Uterus (tissue), 4 donors: ENCODE measurements around the gene ZBTB44. TPM values are rescaled to one million over a fixed set of nuclear protein-coding genes. Genes with fewer than 3 reads are reported as not detected.
"Not testable (repeated sequence)": the region's sequence is repeated elsewhere in the genome, so short reads cannot be mapped to it uniquely, and the experiment has no call there.

Experiments
- DNase-seq, 2 donors: peaks; one replicate each; pipeline ENCODE4 v3.0.0-alpha.2; 2019 to 2020
- H3K27ac ChIP-seq, 2 donors: fragments of 200-600 bp; sonication (generic); 1 replicate in 1 of 2; 2 replicates in 1 of 2; pipeline ENCODE4 v1.5.1; 2016 to 2018
- H3K27me3 ChIP-seq, 2 donors: fragments of 200-600 bp; sonication (generic); one replicate each; pipeline ENCODE4 v1.5.1; 2018 to 2019; ENCODE audit warnings: control low read depth in 1 of 2
- H3K36me3 ChIP-seq, 2 donors: fragments of 200-600 bp; sonication (generic); one replicate each; pipeline ENCODE4 v1.5.1; 2019; ENCODE audit warnings: control low read depth in 1 of 2
- H3K4me1 ChIP-seq, 2 donors: fragments of 200-600 bp; sonication (generic); one replicate each; pipeline ENCODE4 v1.5.1; 2018 to 2019; ENCODE audit warnings: control low read depth in 1 of 2
- H3K4me3 ChIP-seq, 2 donors: fragments of 200-600 bp; sonication (generic); 1 replicate in 1 of 2; 2 replicates in 1 of 2; pipeline ENCODE4 v1.5.1; 2018 to 2019; ENCODE audit warnings: mild to moderate bottlenecking in 1 of 2
- H3K9me3 ChIP-seq, 2 donors: fragments of 200-600 bp; sonication (generic); one replicate each; pipeline ENCODE4 v1.5.1; 2019; ENCODE audit warnings: control low read depth in 1 of 2
- CTCF ChIP-seq, 4 experiments: fragments of 200-600 bp in 2 of 4; fragments of 450-650 bp in 2 of 4; sonication (generic) in 2 of 4; IDR thresholded peaks; one replicate each; pipeline ENCODE4 v1.5.1; 2016 to 2019; ENCODE audit warnings: antibody characterized with exemption in 4 of 4, mild to moderate bottlenecking in 2 of 4, moderate library complexity in 1 of 4
- POLR2A ChIP-seq, 2 donors: fragments of 450-650 bp; IDR thresholded peaks; one replicate each; pipeline ENCODE4 v1.6.1; 2016; ENCODE audit warnings: antibody characterized with exemption in 2 of 2, mild to moderate bottlenecking in 1 of 2, moderate library complexity in 1 of 2
- intact Hi-C: fragments of 100-400 bp; cut with DNase I; formaldehyde crosslinking; loops from one replicate; pipeline ENCODE4 v1.15.1; 2023; ENCODE audit warnings: low total_unique reads
- total RNA-seq, 4 donors: library from RNA; depleted of rRNA in 3 of 4; stranded (reverse); fragments of >200 nt in 3 of 4; gene quantifications; one replicate each; pipeline versions ENCODE4 v1.1.0 to v1.2.4, GENCODE V29; 2014 to 2023
- donor health status: DM: yes; HTN: yes; CAD: no.

ZBTB44 gene
- total RNA-seq, 4 donors from 2014 or later, result 57.4 to 126 (median 95.5) TPM

- TF ChIP-seq CTCF (IDR thresholded peaks at IDR 0.05) (no peak), POLR2A (IDR thresholded peaks at IDR 0.05) (no peak)
- H3K4me3 ChIP-seq, result no peak overlapping the region
- no peaks in the 10 kb centered on the region for H3K27me3 ChIP-seq
- intact Hi-C loops, result no loop called here
- H3K9me3 ChIP-seq, result no peaks in the 10 kb centered on the region
- no peak overlapping the region for H3K27ac ChIP-seq
- DNase-seq, result no peak
- H3K4me1 ChIP-seq, result no peaks in the 10 kb centered on the region
- H3K36me3 ChIP-seq, result no peaks in the 10 kb centered on the region
Observed at GRCh38 chr11:130299978-130300377, 14.7 kb downstream of the ZBTB44 start.

- TF ChIP-seq POLR2A (IDR thresholded peaks at IDR 0.05) (no peak), CTCF (IDR thresholded peaks at IDR 0.05) (no peak)
- Histone ChIP-seq H3K27ac (no peak overlapping the region), H3K36me3 (no peaks in the 10 kb centered on the region), H3K4me1 (no peaks in the 10 kb centered on the region), H3K4me3 (no peak overlapping the region), H3K27me3 (no peaks in the 10 kb centered on the region), H3K9me3 (no peaks in the 10 kb centered on the region)
- intact Hi-C loops, result no loop called here
- no peak for DNase-seq
Observed at GRCh38 chr11:130295657-130296056, 19.1 kb downstream of the ZBTB44 start.

GRCh38 chr11:130282111-130282510 is 32.6 kb downstream of the ZBTB44 start:
- Histone ChIP-seq H3K27ac (no peak overlapping the region), H3K9me3 (no peaks in the 10 kb centered on the region), H3K4me3 (no peak overlapping the region), H3K36me3 (no peaks in the 10 kb centered on the region), H3K4me1 (no peaks in the 10 kb centered on the region), H3K27me3 (no peaks in the 10 kb centered on the region)
- intact Hi-C loops, result no loop called here
- no peak for TF ChIP-seq POLR2A (IDR thresholded peaks at IDR 0.05)
- no peak for DNase-seq

- intact Hi-C loops, H3K27me3 ChIP-seq, DNase-seq, H3K36me3 ChIP-seq, H3K27ac ChIP-seq, H3K4me3 ChIP-seq, H3K9me3 ChIP-seq, H3K4me1 ChIP-seq: not testable (repeated sequence)
Observed at GRCh38 chr11:130281341-130281740, 33.4 kb downstream of the ZBTB44 start.

- no peaks in the 10 kb centered on the region for H3K4me1 ChIP-seq
- no peaks in the 10 kb centered on the region for H3K27me3 ChIP-seq
- no peak overlapping the region for H3K4me3 ChIP-seq
- intact Hi-C loops, result no loop called here
- no peaks in the 10 kb centered on the region for H3K9me3 ChIP-seq
- no peak for DNase-seq
- no peak overlapping the region for H3K27ac ChIP-seq
- no peak for TF ChIP-seq POLR2A (IDR thresholded peaks at IDR 0.05)
- no peak for TF ChIP-seq CTCF (IDR thresholded peaks at IDR 0.05)
- no peaks in the 10 kb centered on the region for H3K36me3 ChIP-seq
Observed at GRCh38 chr11:130279989-130280388, 34.7 kb downstream of the ZBTB44 start.

- intact Hi-C loops, result no loop called here
- H3K9me3 ChIP-seq, result no peaks in the 10 kb centered on the region
- DNase-seq, result no peak
- H3K4me1 ChIP-seq, result no peaks in the 10 kb centered on the region
- H3K27ac ChIP-seq, result no peak overlapping the region
- no peaks in the 10 kb centered on the region for H3K36me3 ChIP-seq
- no peak for TF ChIP-seq CTCF (IDR thresholded peaks at IDR 0.05)
- no peak for TF ChIP-seq POLR2A (IDR thresholded peaks at IDR 0.05)
- no peak overlapping the region for H3K4me3 ChIP-seq
- no peaks in the 10 kb centered on the region for H3K27me3 ChIP-seq
Observed at GRCh38 chr11:130278745-130279144, 36.0 kb downstream of the ZBTB44 start.
